GM21786 (cell line): ENCODE results near the gene UNC5C.
A peak's percentile ranks its signal among the peaks of the same experiment; 100 is the strongest.

Experiments used
- ATAC-seq: cut with Tn5 transposase; IDR thresholded peaks from one replicate; pipeline ENCODE4 v1.9.1; 2021; ENCODE audit not compliant: unreplicated experiment

UNC5C gene

DNA sequence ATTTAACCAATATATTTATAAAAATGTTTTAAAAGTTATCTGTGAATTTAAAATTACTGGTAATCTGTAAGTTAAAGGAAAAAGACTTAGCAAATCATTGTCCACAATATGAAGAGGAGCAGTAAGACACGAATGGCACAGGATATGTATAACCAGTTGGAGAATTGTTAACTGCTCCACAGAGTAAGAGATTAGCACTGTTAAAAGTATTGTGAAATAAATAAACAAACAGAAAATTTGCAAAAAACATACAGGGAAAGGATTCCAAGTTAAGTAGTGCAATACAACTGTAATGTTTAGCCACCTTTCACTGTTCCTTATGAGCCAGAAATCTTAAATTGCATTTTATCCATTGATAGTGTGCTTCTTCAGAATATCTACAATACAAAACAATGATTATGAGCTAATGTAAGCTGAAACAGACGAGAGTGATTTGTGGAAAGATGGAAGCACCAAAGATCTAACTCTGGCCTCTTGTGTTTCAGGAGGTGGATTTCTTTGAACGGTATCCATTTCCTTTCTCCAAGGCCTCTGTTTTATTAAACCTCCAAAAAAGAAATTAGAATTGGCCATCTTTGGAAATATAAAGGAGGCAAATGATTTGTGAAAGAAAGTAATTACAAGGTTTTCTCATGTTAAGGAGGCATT lies 188.4 kb downstream of the UNC5C start:
- ATAC-seq, result no peak

DNA sequence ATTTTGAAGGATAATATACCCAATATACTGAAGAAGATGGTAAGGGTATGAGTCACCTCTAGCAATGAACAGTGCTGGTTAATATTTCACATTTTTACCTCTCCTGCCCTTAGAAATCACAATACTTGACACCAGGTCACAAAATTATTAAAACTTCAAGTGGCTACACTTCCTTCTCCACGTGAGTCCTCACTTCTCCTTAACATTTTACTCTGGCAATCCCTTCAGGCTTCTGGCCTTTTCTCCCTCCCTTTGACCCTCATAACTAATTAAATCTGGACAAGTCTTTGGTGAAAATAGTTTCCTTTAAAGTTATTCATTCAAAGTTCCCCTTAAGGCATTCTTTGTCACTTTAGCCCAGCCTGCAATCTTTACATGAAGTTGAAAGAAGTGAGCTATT lies 190.4 kb downstream of the UNC5C start:
- ATAC-seq, result no peak

DNA sequence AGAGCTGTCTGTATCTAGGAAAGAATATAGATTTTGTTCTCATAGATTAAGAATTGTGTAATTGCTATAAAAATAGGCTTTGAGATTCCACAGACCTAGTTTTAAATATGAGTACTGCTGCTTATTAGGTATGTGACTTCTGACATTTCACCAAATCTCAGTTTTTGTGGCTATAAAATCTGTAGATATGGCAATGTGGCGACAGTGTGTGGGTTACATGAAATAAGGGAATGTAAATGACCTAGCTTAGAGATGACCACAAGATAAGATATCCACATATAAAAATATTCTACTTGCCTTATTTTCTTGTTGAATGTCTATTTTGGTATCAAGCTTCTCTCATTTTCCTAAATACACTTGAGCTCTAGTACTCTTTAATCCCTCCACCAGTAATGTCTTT lies 193.8 kb downstream of the UNC5C start:
- no peak for ATAC-seq

DNA sequence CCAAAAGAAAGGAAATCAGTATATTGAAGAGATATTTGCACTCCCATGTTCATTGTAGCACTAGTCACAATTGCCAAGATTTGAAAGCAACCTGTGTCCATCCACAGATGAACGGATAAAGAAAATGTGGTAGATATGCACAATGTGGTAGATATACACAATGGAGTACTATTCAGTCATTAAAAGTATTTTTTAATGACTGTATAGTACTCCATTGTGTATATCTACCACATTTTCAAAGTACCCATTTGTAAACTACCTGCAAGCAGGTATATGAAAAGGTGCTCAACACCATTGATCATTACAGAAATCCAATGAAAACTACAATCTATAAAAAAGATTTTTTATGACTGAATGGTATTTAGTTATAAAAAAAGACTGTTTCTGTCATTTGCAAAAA lies 200.4 kb downstream of the UNC5C start:
- no peak for ATAC-seq

DNA sequence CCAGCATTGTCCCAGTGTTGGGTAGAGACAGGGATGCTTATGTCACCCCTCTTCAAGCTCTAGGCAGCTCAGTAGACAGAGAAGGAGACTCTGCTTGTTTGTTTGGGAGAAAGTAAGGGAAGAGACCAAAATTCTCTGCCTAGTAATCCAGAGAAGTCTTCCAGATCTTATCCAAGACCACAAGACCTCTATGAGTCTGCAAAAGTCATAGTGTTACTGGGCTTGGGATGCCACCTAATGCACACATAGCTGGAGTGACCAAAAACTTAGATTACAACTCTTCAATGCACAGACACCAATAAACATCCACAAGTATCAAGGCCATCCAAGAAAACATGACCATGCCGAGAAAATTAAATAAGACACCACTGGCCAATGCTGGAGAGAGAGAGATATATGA lies 205.5 kb downstream of the UNC5C start:
- ATAC-seq, result no peak

DNA sequence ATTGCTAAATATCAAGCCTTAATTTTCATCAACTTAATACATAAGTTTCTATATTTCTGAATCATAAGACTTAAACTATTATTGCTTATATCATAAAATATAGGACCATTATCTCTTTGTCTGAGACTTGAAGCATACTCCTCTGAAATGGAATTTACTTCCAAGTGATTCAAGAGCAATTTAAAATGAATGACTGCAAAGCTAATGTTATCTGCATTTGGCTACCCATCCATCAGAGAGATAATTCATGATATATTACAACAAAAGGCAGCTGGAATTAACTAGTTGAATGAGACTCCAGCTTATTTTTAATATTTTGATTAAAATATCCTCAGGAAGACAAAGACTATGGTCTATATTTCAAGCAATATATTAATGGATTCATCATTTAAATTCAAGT lies 208.6 kb downstream of the UNC5C start:
- no peak for ATAC-seq

DNA sequence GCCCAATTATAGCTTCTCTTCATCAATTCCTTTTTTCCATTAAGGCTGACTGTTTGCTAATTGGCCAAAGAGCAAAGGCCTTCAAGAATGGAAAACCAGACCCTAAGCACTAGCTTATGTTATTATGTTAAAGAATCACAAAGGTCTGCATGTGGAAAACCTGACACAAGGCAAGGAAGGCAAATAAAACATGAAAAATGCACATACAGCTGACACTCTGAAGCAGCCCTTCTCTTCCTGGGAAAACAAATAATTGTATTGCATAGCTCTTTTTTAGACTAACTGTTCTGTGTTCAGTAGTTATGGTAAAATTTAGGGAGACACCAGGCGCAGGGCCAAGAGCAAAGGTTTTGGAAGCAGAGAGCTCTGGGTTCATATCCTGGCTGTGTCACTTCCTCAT lies 223.1 kb downstream of the UNC5C start:
- no peak for ATAC-seq

DNA sequence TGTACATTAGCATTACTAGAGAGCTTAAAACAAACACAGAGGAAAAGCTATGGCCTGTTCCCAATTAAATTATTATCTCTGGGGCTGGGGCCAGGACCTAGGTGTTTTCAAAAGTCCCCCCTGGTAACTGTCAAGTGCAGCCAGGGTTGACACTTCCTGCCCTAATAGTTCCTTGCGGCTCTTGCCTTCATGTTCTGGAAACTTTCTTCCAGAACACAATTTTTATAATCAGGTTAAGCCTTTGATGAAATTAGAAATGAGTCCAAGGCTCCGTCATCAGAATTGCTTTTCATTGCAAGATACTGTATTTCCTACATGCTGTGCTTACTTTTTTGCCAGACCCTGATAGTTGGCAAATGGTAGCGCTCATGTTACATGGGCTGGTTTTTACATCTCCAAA lies 229.6 kb downstream of the UNC5C start:
- ATAC-seq, result no peak

DNA sequence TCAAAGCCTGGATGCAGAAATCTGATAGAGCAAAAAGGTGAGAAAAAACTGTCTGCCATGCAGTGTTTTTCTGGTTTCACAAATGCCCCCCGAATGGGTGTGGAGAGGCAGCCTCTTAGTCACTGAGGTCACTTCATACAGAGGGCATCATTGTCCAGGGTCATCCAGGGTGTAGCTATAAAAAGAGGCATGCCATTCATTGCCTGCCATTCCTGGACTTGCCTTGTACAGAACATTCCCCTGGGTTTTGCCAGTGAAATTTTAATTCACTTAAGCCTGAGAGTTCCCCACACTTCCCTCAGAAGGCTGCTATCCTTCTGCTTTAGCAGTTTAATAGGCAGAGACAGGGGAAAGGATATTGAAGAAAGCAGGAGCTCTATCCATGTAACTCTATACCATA lies 230.3 kb downstream of the UNC5C start:
- ATAC-seq, result no peak

DNA sequence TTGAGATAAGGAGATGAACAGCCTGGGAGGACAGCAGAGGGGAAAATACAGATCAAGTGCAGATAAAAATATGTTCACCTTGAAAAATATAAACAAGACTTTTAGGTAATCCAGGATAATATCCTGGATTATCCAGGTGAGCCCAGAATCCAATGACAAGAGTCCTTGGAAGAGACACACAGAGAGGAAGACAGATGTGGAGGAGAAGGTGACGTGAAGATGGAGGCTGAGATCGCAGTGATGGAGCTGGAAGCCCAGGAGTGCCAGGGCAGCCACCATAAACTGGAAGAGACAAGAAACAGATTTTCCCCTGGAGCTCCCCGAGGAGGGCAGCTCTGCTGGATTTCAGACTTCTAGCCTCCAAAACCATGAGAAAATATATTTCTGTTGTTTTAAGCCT lies 230.7 kb downstream of the UNC5C start:
- no peak for ATAC-seq

DNA sequence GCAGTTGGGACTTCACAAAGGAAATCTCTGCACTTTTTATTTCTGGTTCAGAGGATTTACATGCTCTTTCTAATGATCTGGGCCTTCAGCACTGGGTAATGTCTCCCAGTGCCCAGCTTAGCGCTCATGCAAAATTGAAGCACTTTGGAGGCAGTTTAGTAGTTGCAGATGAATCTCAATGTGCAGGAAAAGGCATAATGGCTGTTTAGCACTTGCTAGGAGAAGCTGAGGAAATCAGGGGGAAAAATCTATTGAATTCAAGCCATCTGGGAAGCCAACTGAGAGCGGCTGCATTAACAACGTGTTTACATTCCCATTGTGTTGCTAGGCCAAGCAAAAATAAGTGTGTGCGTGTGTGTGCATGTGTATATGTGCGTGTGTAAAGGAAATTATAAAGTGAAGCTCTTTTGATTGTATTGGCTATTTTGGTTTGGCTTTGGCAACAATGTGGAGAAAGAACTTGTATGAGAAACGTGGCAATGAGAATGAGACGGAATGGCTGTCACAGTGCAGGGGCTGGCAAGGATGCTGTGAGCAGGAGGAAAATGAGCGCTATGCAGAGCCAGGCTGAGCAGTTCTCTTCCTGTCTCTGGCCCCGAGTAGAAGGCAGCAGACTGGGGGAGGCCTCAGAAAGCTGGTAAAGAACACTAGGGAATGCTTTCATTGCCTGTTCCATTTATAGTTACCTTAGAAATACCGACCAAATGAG lies 231.5 kb downstream of the UNC5C start:
- no peak for ATAC-seq

DNA sequence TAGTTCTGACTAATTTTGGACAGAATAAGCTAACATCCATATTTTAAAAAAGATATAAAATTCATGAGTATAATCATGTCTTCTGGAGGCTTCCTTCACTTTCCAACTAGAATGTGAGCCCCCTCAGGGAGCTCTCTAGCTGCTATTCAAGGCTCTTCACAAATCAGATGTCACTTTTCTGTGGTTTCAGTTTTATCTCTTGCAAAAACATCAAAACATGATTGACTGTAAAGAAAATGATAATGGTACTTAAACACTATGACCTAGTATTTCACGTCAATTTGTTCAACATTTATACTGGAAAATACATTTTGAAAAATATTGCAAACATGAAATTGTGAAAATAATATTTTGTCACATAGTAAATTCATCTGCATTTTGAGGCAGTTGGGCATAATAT lies 234.2 kb downstream of the UNC5C start:
- ATAC-seq, result no peak

DNA sequence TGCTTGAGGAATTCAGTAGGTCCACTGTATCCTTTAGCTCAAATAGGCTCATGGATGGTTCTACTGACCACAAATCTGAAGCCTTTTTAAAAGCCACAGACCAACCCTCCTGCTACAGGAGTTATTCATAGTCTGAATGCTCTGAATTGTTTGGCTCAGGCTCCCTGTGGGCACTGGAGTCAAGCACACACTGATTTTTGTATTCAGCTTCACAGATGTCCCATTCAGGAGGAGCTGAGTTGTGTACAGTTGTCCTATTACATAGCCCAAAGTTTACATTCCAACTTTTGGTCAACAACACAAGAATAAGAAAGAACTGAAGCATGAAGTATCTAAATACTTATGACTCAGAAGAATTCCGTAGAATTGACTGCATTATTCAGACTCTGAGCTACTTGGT lies 243.9 kb downstream of the UNC5C start:
- no peak for ATAC-seq

DNA sequence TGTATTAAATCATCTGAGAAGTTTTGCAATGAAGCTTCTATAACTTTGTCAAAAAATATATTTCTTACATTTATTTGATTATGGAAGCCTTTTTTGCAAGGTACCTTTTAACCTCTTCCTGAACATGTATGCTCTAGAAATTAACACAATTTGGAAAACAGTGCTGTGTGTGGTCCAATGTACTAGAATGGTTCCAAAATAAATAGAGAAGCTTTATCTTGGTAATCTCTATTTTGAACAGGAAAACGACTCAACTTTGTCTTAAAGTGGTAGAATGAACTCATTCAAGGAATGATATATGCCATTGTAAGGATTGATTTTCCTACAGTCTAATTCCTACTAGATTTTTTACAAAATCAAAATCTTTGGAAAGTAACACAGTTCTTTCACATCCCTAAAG lies 248.5 kb downstream of the UNC5C start:
- ATAC-seq, result no peak

DNA sequence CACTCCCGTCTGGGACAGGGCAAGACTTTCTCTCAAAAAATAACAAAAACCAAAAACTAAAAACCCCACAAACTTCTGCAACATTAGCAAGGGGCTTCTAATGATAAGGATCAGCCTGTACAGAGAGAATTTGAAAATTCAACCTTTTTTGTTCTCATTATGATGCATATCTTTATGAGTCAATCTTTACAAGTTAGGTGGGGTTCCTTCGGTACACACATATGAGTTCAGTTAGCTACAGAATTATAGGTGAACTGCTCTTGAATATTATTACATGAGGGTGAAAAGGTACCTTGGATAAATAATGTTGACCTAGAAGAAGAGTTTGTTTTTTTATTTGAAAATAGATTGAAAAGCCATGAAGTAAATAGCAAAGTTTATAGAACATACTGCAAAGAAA lies 252.7 kb downstream of the UNC5C start:
- no peak for ATAC-seq

DNA sequence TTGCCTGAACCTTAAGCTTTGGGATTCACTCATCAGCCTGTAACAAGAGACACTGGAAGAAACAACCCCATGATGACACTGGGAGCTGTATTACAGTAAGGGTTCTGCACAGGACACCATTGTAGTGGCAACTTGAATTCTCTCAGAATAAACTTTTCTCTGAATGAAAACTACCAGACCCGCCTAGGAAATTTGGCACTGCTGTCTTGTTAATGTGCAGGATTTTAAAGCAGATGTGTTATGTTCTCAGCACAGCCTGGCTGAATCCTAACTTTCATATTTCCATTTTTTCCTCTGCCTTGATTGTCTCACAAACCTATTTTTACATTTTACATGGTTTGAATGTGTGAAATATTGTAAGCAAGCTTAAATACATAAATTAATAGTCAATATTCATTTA lies 253.6 kb downstream of the UNC5C start:
- no peak for ATAC-seq

DNA sequence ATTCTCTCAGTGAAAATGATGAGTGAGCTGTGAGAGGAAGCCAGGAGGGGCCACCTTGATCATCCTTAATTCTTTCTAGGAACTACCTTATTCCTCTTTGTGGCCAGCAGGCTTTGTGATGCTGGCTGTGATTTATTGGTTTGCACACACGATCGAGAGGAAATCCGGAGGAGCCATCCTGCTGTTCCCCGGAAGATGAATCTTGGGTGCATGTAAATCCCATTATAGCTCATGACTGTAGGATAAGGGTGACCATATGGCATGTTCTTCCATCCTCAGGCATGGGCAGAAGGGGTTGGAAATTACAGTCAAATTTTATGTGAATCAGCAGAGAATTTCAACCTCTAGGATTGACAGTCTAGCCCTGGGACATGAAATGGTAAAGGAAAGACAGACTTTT lies 254.5 kb downstream of the UNC5C start:
- no peak for ATAC-seq

DNA sequence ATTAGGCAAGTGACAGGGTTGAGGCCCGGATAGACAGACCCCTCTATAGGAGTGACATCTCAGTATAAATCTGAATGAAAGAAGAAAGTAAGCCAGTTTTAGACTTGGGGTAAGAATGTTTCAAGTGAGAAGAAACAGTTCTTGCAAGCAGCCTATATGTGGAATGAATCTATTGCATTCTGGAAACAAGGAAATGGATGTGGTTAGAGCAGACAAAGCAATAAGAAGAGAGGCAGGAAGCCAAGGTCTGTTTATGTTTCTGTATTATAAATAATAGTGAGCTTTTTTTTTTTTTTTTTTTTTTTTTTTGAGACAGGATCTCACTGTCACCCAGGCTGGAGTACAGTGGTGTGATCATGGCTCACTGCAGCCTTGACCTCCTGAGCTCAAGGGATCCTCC lies 255.8 kb downstream of the UNC5C start:
- ATAC-seq, result no peak

DNA sequence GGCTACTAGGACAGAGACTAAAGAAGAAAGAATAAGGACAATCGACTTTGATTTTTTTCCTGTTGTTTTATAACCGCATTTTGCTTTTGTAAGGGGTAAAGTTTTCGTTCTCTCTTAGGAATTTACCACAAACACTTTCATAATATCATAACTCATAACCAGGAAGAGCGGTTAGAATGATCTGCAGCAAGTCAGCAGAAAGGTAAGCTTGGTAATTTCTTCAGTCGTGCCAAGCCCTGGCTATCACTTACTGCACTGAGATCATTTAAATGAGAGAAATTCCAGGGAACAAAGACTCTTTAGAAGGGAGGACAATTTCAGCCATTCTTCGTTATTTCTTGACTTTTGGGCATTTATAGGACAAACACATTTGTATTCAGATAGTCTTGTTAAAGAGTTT lies 258.1 kb downstream of the UNC5C start:
- no peak for ATAC-seq

DNA sequence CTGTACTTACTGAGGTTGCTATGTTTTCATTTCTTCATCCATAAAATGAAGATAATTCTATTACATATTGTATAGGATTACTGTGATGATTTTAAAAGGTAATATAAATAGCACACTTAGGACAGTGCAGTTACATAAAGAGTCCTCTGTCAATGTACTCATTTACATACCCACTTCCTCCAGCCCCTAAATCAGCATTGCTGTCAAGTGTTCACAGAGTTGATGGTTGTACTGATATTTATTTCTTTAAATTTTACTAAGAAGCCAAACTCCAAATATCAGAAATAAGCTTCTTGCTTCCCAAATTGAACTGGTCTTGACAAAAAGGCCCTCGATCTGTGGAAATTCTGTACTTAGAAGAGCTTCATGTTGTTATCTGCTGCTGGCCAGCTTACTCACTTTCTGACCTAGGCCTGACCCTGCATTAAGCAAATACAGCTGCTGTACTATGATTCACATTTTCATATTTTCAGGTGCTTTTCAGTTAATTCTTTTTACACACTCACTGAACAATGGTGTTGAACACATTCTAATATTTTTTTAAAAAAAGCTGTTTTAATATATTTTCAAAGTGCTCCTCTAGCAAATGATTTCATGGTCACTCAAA lies 259.6 kb downstream of the UNC5C start:
- ATAC-seq, result peak; percentile 78

DNA sequence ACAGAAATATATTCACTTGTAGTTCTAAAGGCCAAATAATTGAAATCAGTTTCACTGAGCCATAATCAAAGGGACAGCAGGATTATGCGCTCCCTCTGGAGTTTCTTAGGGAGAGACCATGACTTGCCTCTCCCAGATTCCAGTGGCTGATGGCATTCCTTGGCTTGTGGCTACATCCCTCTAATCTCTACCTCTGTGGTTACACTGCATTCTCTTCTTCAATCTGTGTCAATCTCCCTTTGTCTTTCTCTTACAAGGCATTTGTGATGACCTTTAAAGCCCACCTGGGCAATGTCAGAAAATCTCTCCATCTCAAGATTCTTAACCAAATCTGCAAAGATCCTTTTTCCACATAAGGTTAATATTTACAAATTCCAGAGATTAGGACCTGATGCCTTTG lies 260.2 kb downstream of the UNC5C start:
- ATAC-seq, result no peak

DNA sequence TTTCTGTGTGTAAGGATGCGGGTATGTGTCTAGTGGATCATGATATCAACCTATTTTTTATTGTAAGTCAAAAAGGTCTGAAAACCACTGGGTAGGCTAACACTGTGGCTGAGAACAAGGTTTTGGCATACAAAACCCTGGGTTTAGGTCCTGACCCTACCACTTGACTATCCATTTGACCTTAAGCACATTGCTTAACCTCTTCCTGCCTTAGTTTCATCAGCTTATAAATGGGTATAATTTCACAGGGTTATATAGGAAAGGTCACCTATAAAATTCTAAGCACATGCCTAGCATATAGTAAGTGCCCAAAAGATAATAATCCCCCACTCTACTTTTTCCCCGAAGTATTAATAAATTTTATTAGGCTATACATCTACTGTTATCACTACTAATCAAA lies 263.0 kb downstream of the UNC5C start:
- no peak for ATAC-seq

DNA sequence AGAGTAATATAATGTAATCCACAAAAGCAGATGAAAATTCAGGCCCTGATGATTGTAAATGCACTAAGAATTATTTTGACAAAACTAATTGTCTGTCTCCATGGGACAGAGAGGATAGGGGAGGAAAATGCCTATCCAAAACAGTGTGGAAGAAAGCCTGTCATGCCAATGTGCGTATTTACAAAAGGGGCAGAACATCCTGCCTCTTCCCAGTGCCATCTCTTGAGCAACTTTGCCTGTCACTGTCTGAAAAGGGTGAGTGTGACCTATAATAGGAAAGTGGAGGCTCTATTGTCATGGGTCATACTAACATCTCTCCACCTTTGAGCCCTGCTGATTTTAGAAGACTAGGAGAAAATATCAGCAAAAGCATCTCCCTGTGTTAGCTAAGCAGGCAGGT lies 264.1 kb downstream of the UNC5C start:
- ATAC-seq, result no peak
